GM12874 (cell line): ENCODE results near the gene MGRN1.

Experiments
- TF ChIP-seq, protein P1 (sequence below): IDR thresholded peaks from 2 replicates; pipeline ENCODE4 v1.5.1; 2011; ENCODE audit warnings: low read depth, mild to moderate bottlenecking, control low read depth, low read length, moderate library complexity; ENCODE audit not compliant: insufficient read depth

Gene MGRN1

DNA sequence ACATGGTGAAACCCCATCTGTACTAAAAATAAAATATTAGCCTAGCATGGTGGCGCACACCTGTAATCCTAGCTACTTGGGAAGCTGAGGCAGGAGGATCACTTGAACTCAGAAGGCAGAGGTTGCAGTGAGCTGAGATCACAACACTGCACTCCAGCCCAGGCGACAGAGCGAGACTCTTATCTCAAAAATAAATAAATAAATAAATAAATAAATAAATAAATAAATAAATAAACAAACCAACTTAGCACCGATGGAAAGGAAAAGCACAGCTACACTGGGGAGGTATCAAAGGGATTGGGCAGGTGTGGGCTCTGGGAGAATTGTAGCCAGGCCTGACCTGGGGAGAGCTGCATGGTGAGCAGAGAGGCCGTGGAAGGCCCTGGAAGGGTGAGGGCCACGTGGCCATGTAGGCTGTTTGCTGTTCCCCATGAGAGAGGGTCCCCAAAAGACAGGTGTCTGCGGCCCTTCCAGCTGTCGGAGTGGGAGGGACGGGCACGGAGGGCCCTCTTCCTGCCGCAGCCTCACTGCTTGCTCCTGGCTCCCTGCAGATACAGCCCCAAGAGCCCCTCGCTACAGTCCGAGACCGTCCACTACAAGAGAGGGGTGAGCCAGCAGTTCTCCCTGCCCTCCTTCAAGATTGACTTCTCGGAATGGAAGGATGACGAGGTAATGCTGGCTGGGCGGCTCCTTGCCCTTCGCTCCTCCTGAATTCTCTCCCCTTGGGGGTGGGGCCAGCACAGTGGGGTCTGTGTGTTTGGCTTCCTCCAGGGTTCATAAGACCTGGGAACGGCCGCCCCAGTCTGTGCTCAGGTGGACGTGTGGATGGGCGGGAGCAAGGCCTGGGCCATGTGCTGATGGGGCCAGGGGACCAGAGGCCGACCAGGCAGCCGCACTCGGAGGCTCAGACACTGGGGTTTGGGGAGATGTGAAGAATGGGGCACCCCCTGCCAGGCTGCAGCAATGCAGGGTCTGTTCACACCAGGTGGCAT lies 32.4 kb downstream of the MGRN1 start:
- TF ChIP-seq, protein P1, sequence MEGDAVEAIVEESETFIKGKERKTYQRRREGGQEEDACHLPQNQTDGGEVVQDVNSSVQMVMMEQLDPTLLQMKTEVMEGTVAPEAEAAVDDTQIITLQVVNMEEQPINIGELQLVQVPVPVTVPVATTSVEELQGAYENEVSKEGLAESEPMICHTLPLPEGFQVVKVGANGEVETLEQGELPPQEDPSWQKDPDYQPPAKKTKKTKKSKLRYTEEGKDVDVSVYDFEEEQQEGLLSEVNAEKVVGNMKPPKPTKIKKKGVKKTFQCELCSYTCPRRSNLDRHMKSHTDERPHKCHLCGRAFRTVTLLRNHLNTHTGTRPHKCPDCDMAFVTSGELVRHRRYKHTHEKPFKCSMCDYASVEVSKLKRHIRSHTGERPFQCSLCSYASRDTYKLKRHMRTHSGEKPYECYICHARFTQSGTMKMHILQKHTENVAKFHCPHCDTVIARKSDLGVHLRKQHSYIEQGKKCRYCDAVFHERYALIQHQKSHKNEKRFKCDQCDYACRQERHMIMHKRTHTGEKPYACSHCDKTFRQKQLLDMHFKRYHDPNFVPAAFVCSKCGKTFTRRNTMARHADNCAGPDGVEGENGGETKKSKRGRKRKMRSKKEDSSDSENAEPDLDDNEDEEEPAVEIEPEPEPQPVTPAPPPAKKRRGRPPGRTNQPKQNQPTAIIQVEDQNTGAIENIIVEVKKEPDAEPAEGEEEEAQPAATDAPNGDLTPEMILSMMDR, result no peak

DNA sequence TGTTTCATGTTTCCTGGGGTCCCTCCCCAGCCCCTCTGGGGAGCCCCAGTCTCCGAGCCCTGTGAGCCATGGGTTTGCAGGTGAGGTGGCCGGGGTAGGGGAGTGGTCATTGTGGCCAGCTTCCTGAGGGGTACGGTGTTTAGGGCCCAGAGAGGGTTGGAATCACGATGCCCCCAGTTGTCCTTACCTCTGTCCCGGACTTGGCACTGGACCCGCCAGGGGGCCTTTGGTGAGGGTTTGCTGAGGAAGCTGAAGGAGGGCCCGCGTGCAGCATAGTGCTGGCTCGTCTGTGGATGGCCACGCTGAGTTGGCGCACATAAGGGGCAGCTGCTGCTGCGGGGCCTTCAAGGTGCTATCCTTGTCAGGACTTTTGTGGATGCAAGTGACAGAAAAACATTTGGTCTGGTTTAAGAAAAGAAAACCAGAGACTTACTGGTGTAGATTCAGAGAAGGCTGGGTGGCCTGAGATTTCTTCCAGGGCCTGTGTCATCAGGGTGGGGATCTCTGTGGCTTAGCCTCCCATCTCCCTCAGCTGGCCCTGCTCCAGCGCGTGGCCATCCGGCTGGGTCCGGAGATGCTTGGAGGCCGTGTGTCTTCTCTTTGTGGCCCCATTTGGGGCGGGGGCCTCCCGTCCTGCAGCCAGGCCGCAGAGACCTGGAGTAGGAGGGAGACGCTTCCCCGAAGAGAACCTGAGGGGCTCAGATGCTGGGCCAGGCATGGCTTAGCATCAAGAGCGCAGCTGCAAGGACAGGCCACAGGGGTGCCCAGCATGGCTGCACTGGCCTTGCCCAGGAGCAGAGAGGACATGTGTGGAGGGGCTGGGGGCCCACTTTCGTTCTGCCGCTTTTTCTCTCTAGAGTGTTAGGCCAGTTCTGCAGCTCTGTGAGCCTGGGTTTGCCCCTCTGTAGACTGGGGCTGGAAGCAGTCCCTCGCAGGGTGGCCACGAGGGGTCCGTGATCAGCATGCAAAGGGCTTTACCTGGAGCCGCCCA lies 35.0 kb downstream of the MGRN1 start:
- TF ChIP-seq, protein P1, result no peak

DNA sequence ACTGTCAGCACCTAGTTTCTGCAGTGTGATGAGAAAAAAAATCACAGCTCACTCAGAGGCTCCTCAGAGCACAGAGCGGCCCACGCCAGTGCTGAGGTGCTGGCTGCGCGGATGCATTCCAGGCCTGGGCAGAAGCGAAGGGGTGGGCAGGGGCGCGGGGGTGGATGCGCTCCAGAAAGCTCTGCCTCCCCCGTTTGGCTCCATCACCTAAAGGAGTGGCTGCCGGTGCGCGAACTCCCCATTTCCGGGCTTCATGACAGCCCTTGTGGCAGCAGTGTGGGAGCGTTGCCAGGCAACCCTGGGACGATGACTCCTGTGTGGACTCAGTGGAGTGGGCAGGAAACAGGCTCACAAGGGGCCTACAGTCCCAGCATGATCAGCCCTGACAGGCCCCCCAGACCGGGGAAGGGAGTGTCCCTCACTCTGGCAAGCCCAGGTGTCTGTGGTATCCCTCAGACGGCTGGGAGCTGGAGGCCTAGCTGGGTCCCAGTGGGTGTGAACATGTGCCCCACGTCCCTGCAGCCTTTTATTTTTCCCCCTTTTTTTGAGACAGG lies 35.9 kb downstream of the MGRN1 start:
- TF ChIP-seq, protein P1, result no peak

DNA sequence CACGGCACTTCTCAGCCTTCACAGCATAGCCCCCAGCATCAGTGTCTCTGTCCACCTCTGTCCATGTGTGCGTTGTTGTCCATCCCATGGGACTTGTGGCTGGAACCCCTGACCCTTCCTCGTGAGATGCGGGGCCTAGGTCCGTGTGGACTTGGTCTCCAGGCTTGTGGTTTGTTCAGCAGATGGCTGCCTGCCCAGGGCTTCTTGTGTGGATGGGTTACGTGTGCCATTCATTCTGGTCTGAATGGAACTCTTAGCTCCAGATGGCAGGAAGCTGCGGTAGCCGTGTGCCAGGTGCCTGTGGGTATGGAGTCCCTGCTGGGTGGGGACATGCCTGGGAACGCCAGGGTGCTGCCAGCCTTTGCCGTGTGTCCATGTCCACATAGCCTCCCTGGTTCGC lies 37.0 kb downstream of the MGRN1 start:
- TF ChIP-seq, protein P1, result no peak

DNA sequence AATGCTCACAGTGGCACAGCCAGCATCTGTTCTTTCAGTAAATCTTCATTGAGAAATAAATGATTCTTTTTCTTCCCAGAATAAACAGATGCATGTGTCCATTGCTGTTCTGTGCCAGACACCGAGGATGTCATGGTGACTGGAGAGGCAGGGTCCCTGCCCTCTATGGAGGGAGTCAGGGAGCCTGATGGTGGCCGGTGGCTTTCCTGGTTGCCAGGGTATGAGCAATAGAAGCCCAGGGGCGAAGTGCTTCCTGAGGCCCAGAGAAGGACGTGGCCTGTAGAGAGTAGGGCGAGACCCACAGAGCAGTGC lies 38.8 kb downstream of the MGRN1 start:
- TF ChIP-seq, protein P1, result no peak

DNA sequence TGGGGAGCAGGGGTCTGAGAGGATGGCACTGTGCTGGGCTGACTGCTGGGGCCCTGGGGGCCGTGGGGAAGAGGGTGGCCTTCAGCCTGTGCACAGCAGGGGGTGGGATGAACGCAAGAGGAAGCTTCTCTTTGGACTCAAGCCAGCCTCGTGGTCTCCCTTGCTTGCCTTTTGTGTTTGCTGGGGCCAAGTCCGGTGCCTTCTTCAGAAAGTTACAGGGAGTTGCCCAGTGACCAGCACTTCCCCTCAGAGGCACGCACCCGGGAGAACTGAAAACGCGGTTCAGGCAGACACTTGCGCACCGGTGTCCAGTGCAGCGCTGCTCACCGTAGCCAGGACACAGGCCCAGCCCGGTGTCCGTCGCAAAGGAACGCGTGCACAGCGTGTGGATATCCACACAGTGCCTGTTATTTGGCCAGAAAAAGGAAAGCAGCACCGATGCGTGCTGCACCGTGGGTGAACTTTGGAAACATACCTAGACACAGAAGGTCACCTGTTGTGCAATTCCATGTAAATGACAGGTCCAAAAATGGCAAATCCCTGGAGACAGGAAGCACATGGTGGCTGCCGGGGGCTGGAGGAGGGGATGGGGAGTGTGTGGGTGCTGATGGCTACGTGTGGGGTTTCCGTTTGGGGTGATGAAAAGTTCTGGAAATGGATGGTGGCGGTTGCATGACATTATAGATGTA lies 39.3 kb downstream of the MGRN1 start:
- TF ChIP-seq, protein P1, result no peak
